Spleen (tissue), 11 donors: Measurements from ENCODE around the gene ZBTB17. TPM values are rescaled to one million over a fixed set of nuclear protein-coding genes. Genes with fewer than 3 reads are reported as not detected.
A peak's percentile ranks its signal among the peaks of the same experiment; 100 is the strongest.

ENCODE experiments used
- DNase-seq: peaks from one replicate; pipeline ENCODE4 v3.0.0-alpha.2; 2020
- H3K27ac ChIP-seq, 8 donors: fragments of 200-600 bp; sonication (generic) in 7 of 8; 1 replicate in 4 of 8; 2 replicates in 4 of 8; pipeline versions ENCODE4 v1.5.0 to v1.8.0; 2016 to 2021; ENCODE audit warnings: inconsistent platforms in 4 of 8, mild to moderate bottlenecking in 4 of 8, moderate library complexity in 1 of 8
- H3K27me3 ChIP-seq, 7 donors: fragments of 200-600 bp; sonication (generic) in 6 of 7; replicated peaks in 1 of 7; 1 replicate in 4 of 7; 2 replicates in 3 of 7; pipeline versions ENCODE4 v1.5.0 to v1.8.0; 2016 to 2021; ENCODE audit warnings: inconsistent platforms in 3 of 7, mild to moderate bottlenecking in 1 of 7
- H3K36me3 ChIP-seq, 6 donors: fragments of 200-600 bp; sonication (generic) in 5 of 6; 1 replicate in 4 of 6; 2 replicates in 2 of 6; pipeline versions ENCODE4 v1.5.0 to v1.8.0; 2016 to 2021; ENCODE audit warnings: inconsistent platforms in 2 of 6
- H3K4me1 ChIP-seq, 6 donors: fragments of 200-600 bp; sonication (generic) in 5 of 6; 1 replicate in 3 of 6; 2 replicates in 3 of 6; pipeline versions ENCODE4 v1.5.0 to v1.8.0; 2016 to 2021; ENCODE audit warnings: inconsistent platforms in 3 of 6
- H3K4me3 ChIP-seq, 8 donors: fragments of 200-600 bp; sonication (generic) in 7 of 8; 1 replicate in 4 of 8; 2 replicates in 4 of 8; pipeline versions ENCODE4 v1.5.0 to v1.8.0; 2016 to 2021; ENCODE audit warnings: inconsistent platforms in 4 of 8, mild to moderate bottlenecking in 4 of 8, moderate library complexity in 2 of 8
- H3K9me3 ChIP-seq, 8 donors: fragments of 200-600 bp; sonication (generic) in 7 of 8; 1 replicate in 4 of 8; 2 replicates in 4 of 8; pipeline versions ENCODE4 v1.5.0 to v1.8.0; 2016 to 2021; ENCODE audit warnings: inconsistent platforms in 4 of 8
- CTCF ChIP-seq, 11 experiments: fragments of 200-600 bp in 7 of 11; fragments of 450-650 bp in 4 of 11; sonication (generic) in 4 of 11; IDR thresholded peaks in 8 of 11; conservative IDR thresholded peaks in 3 of 11; 1 replicate in 7 of 11; 2 replicates in 4 of 11; pipeline versions ENCODE4 v1.4.0 to v1.8.0; 2016 to 2021; ENCODE audit warnings: antibody characterized with exemption in 11 of 11, inconsistent platforms in 4 of 11, mild to moderate bottlenecking in 1 of 11
- POLR2A ChIP-seq, 3 donors: fragments of 450-650 bp; IDR thresholded peaks; one replicate each; pipeline ENCODE4 v1.5.1; 2017; ENCODE audit warnings: antibody characterized with exemption in 3 of 3, mild to moderate bottlenecking in 1 of 3
- POLR2AphosphoS5 ChIP-seq, 3 donors: sonication (generic); formaldehyde crosslinking; IDR thresholded peaks; one replicate each; pipeline ENCODE4 v1.5.1; 2017; ENCODE audit warnings: antibody characterized with exemption in 3 of 3
- WGBS, 5 donors: extraction: QIAGEN DNeasy Blood & Tissue Kit in 3 of 5; methylation state at CpG; one replicate each; pipeline versions ENCODE4 v1.1.5 to v1.1.7; 2013 to 2018; 5-methylcytosine and 5-hydroxymethylcytosine counted together
- intact Hi-C: fragments of 100-400 bp; cut with DNase I; formaldehyde crosslinking; loops from one replicate; pipeline ENCODE4 v1.15.0; 2023; ENCODE audit warnings: low total_unique reads
- polyA plus RNA-seq, 3 donors: library from polyadenylated mRNA; stranded (reverse); fragments of 200-250 nt; gene quantifications; one replicate each; pipeline ENCODE4 v1.2.1, GENCODE V29; 2013
- total RNA-seq, 7 donors: library from RNA; depleted of rRNA in 3 of 7; stranded (reverse); fragments of >200 nt in 3 of 7; fragmentation: NEBNext Ultra II Directional in 4 of 7; extraction: Animal tissue kit (Norgen Biotek cat#: 25700) in 4 of 7; gene quantifications; one replicate each; pipeline versions ENCODE4 v1.1.0 to v1.2.1, GENCODE V29; 2016 to 2021
- donor health status: healthy with polysubstance abuse.
- donor health status: DM: no; HTN: no; CAD: no; lungs with moderate emphysema.
- donor health status: DM: no; HTN: no; CAD: no.
- donor health status: Bipolar disorder and iron deficiency.
- donor health status: healthy.
- donor health status: DM: no; HTN: no; CAD: no.
- donor health status: DM: yes; HTN: yes; CAD: no.

The ZBTB17 gene
- total and polyA plus RNA-seq, 10 donors: 36.8 to 139 (median 53.4) TPM

GRCh38 chr1:15933684-15934083 lies 42.2 kb downstream of the ZBTB17 start:
- H3K9me3 ChIP-seq: no peaks in the 10 kb centered on the region
- TF ChIP-seq POLR2AphosphoS5 (IDR thresholded peaks at IDR 0.05): no peak
- TF ChIP-seq POLR2A (IDR thresholded peaks at IDR 0.05): no peak
- no peak for TF ChIP-seq CTCF (IDR thresholded peaks at IDR 0.05 in 8 of 11, conservative IDR thresholded peaks at IDR 0.05 in 3 of 11)
- DNase-seq: no peak
- intact Hi-C loops: no loop called here
- H3K4me3 ChIP-seq: no peak overlapping the region
- no peak overlapping the region for H3K27ac ChIP-seq
- H3K4me1 ChIP-seq: peaks cover 0 to 19% (median 7%) of the 10 kb centered on the region in 6 donors
- peaks cover 3 to 100% (median 98%) of the 10 kb centered on the region in 6 donors for H3K36me3 ChIP-seq
- 91 to 95% (median 93%) methylated on average over 5 of the region's 5 CpGs for WGBS, 5 donors
- H3K27me3 ChIP-seq: no peaks in the 10 kb centered on the region

- peak; percentile 55 for DNase-seq
- intact Hi-C loops: no loop called here
These were observed 43.3 kb downstream of the ZBTB17 start for GRCh38 chr1:15932612-15933011.

GRCh38 chr1:15931884-15932283 lies 44.0 kb downstream of the ZBTB17 start:
- Histone ChIP-seq H3K4me3 (no peak overlapping the region), H3K4me1 (peaks cover 0 to 1% (median 0%) of the 10 kb centered on the region in 6 donors), H3K9me3 (no peaks in the 10 kb centered on the region), H3K36me3 (peaks cover 3 to 100% (median 95%) of the 10 kb centered on the region in 6 donors), H3K27me3 (no peaks in the 10 kb centered on the region), H3K27ac (no peak overlapping the region)
- TF ChIP-seq POLR2AphosphoS5 (IDR thresholded peaks at IDR 0.05) (peak in 1 of 3 donors; percentile 11), POLR2A (IDR thresholded peaks at IDR 0.05) (no peak)
- intact Hi-C loops: no loop called here
- DNase-seq: no peak
- WGBS, 5 donors: 95 to 98% (median 96%) methylated on average over 19 of the region's 19 CpGs

More at GRCh38 chr1:15932612-15933011, 43.3 kb downstream of the ZBTB17 start:
- H3K9me3 ChIP-seq: no peaks in the 10 kb centered on the region
- TF ChIP-seq POLR2A (IDR thresholded peaks at IDR 0.05): no peak
- no peak for TF ChIP-seq CTCF (IDR thresholded peaks at IDR 0.05 in 8 of 11, conservative IDR thresholded peaks at IDR 0.05 in 3 of 11)
- peak in 1 of 3 donors; percentile 38 for TF ChIP-seq POLR2AphosphoS5 (IDR thresholded peaks at IDR 0.05)
- peaks cover 0 to 8% (median 4%) of the 10 kb centered on the region in 6 donors for H3K4me1 ChIP-seq
- 85 to 99% (median 97%) methylated on average over 5 to 9 of the region's 9 CpGs for WGBS, 5 donors
- H3K27ac ChIP-seq: no peak overlapping the region
- H3K27me3 ChIP-seq: no peaks in the 10 kb centered on the region
- H3K4me3 ChIP-seq: no peak overlapping the region
- peaks cover 3 to 100% (median 98%) of the 10 kb centered on the region in 6 donors for H3K36me3 ChIP-seq

GRCh38 chr1:15931401-15931800 lies 44.5 kb downstream of the ZBTB17 start:
- no peak for DNase-seq

More at GRCh38 chr1:15931401-15931800, 44.5 kb downstream of the ZBTB17 start:
- no peaks in the 10 kb centered on the region for H3K9me3 ChIP-seq
- peaks cover 3 to 100% (median 96%) of the 10 kb centered on the region in 6 donors for H3K36me3 ChIP-seq
- no peaks in the 10 kb centered on the region for H3K27me3 ChIP-seq
- WGBS, 5 donors: 94 to 99% (median 96%) methylated on average over 11 of the region's 11 CpGs
- H3K4me1 ChIP-seq: no peaks in the 10 kb centered on the region
- H3K27ac ChIP-seq: no peak overlapping the region
- intact Hi-C loops: no loop called here
- TF ChIP-seq POLR2A (IDR thresholded peaks at IDR 0.05) (no peak), CTCF (IDR thresholded peaks at IDR 0.05 in 8 of 11, conservative IDR thresholded peaks at IDR 0.05 in 3 of 11) (no peak), POLR2AphosphoS5 (IDR thresholded peaks at IDR 0.05) (no peak)
- no peak overlapping the region for H3K4me3 ChIP-seq
